Ovary (tissue), 10 donors: ENCODE results near the gene FADS2. TPM values are rescaled to one million over a fixed set of nuclear protein-coding genes. Genes with fewer than 3 reads are reported as not detected.

Experiments used
- DNase-seq, 5 donors: peaks; one replicate each; pipeline ENCODE4 v3.0.0-alpha.2; 2019 to 2020
- H3K27ac ChIP-seq, 2 donors: fragments of 200-600 bp; one replicate each; pipeline versions ENCODE4 v1.5.1 to v1.8.0; 2019 to 2022
- H3K27me3 ChIP-seq: fragments of 200-600 bp; one replicate; pipeline ENCODE4 v1.8.0; 2022
- H3K36me3 ChIP-seq: fragments of 200-600 bp; sonication (generic); one replicate; pipeline ENCODE4 v1.5.1; 2019
- H3K4me1 ChIP-seq: one replicate; pipeline ENCODE4 v1.8.1; 2013; ENCODE audit warnings: mild to moderate bottlenecking, moderate library complexity; ENCODE audit not compliant: insufficient read depth
- H3K4me3 ChIP-seq: fragments of 200-600 bp; sonication (generic); one replicate; pipeline ENCODE4 v1.5.1; 2017
- H3K9me3 ChIP-seq, 2 donors: fragments of 200-600 bp in 1 of 2; sonication (generic) in 1 of 2; one replicate each; pipeline versions ENCODE4 v1.5.1 to v1.8.1; 2013 to 2019; ENCODE audit warnings: mild to moderate bottlenecking in 1 of 2, moderate library complexity in 1 of 2
- CTCF ChIP-seq, 3 donors: fragments of 450-650 bp in 2 of 3; fragments of 200-600 bp in 1 of 3; IDR thresholded peaks; one replicate each; pipeline versions ENCODE4 v1.5.1 to v1.8.0; 2016 to 2022; ENCODE audit warnings: antibody characterized with exemption in 3 of 3, mild to moderate bottlenecking in 1 of 3
- EP300 ChIP-seq: sonication (generic); formaldehyde crosslinking; IDR thresholded peaks from one replicate; pipeline ENCODE4 v1.6.1; 2017; ENCODE audit warnings: antibody characterized with exemption
- POLR2A ChIP-seq: fragments of 450-650 bp; IDR thresholded peaks from one replicate; pipeline ENCODE4 v1.6.1; 2017; ENCODE audit warnings: antibody characterized with exemption, mild to moderate bottlenecking, moderate library complexity
- WGBS, 3 donors: extraction: QIAGEN DNeasy Blood & Tissue Kit in 1 of 3; methylation state at CpG; one replicate each; pipeline versions ENCODE4 v1.1.5 to v1.1.7; 2013 to 2017; 5-methylcytosine and 5-hydroxymethylcytosine counted together
- intact Hi-C, 4 donors: fragments of 100-400 bp; cut with DNase I; formaldehyde crosslinking; loops; one replicate each; pipeline versions ENCODE4 v1.11.0 to v1.15.1; 2022 to 2023
- long read RNA-seq, 3 donors: library from polyadenylated mRNA in 2 of 3; unstranded in 2 of 3; transcript quantifications; one replicate each; pipeline ENCODE4 v2.0.0 and lab custom pipeline, GENCODE V29; 2021 to 2026
- polyA plus RNA-seq, 2 donors: library from polyadenylated mRNA; stranded (reverse); fragments of 200-250 nt in 1 of 2; fragments of 350-450 nt in 1 of 2; fragmentation: Illumina TruSeq in 1 of 2; extraction: RNeasy Lipid Tissue Mini Kit (QIAGEN cat#74804) in 1 of 2; gene quantifications; one replicate each; pipeline ENCODE4 v1.2.3, GENCODE V29; 2013 to 2014
- total RNA-seq, 7 donors: library from RNA; depleted of rRNA in 2 of 7; stranded (reverse); fragments of >200 nt in 2 of 7; fragmentation: NEBNext Ultra II Directional in 3 of 7; extraction: Animal tissue kit (Norgen Biotek cat#: 25700) in 3 of 7; gene quantifications; one replicate each; pipeline versions ENCODE4 v1.1.0 to v1.2.4, GENCODE V29; 2016 to 2023
- donor health status: DM: no; HTN: no; CAD: no; lungs with moderate emphysema.
- donor health status: DM: no; HTN: no; CAD: no.
- donor health status: Bipolar disorder and iron deficiency.
- donor health status: DM: yes; HTN: yes; CAD: no.
- donor health status: DM: no; HTN: no; CAD: no.
- donor health status: DM: yes; HTN: yes; CAD: no.

Gene FADS2
- 100 to 1,000 TPM in 1 of 7 donors, 10 to 100 TPM in 4, 1 to 10 TPM in 2; 6.3 to 298 (median 26.2) TPM for total RNA-seq
- polyA plus RNA-seq, result 10 to 100 TPM; 20.6 to 96.9 TPM
- long read RNA-seq, donor 1, full-length matches to known transcripts, result 18 of 56 reads
- long read RNA-seq, donor 1, partial matches to known transcripts, result 17 of 56 reads
- long read RNA-seq, donor 1, other reads (novel, unspliced or antisense), result 21 of 56 reads
- long read RNA-seq, donor 2, transcript FADS2-202 (12 exons, 3,630 nt), result major isoform, 6 of 13 reads
- long read RNA-seq, donor 2, partial matches to known transcripts, result 0 of 13 reads
- long read RNA-seq, donor 2, other reads (novel, unspliced or antisense), result 0 of 13 reads
- long read RNA-seq, donor 3, transcript FADS2-201 (12 exons, 2,964 nt), result minor isoform, 8 of 50 reads
- long read RNA-seq, donor 3, transcript FADS2-202 (12 exons, 3,630 nt), result major isoform, 13 of 50 reads
- long read RNA-seq, donor 3, partial matches to known transcripts, result 4 of 50 reads
- long read RNA-seq, donor 3, other reads (novel, unspliced or antisense), result 24 of 50 reads

GRCh38 chr11:61827571-61828378, at the start of gene FADS2:
Gene FADS2 (plus strand): TSS chr11:61828300. CDS start chr11:61828391, 91 bp downstream.
- H3K27me3 ChIP-seq, result no peaks in the 10 kb centered on the region
- no peaks in the 10 kb centered on the region for H3K36me3 ChIP-seq
- intact Hi-C loops, result loop anchor here in 1 of 4 donors (2.0 kb wide), 1 partner anchor 63 kb away; the partner anchor contains the start of gene FADS3
- H3K4me1 ChIP-seq, result peaks cover 8% of the 10 kb centered on the region
- H3K27ac ChIP-seq, result peak within 1 kb of the TSS; percentile 59 to 71
- H3K4me3 ChIP-seq, result peak within 1 kb of the TSS; percentile 49
- DNase-seq, result peak; percentile 84 to 89 (median 86)
- 0 to 1% (median 0%) methylated on average over 44 to 83 of the region's 83 CpGs for WGBS, 3 donors
- TF ChIP-seq EP300 (no peak), CTCF (IDR thresholded peaks at IDR 0.05) (peak in 1 of 3 donors; percentile 14)
- H3K9me3 ChIP-seq, result no peaks in the 10 kb centered on the region

- Histone ChIP-seq H3K9me3 (no peaks in the 10 kb centered on the region), H3K4me1 (peaks cover 7% of the 10 kb centered on the region), H3K4me3 (no peak overlapping the region), H3K27me3 (no peaks in the 10 kb centered on the region), H3K36me3 (no peaks in the 10 kb centered on the region), H3K27ac (no peak overlapping the region)
- WGBS, 3 donors, result 86 to 92% (median 89%) methylated on average over 11 of the region's 11 CpGs
- intact Hi-C loops, result no loop called here
- TF ChIP-seq CTCF (IDR thresholded peaks at IDR 0.05) (no peak), POLR2A (no peak), EP300 (no peak)
- DNase-seq, result no peak
These were observed 49.7 kb upstream of the FADS2 start for GRCh38 chr11:61778357-61778886.

GRCh38 chr11:61778920-61779650, 49.0 kb upstream of the FADS2 start:
- whole genome bisulfite sequencing, 3 donors, result 85 to 88% (median 87%) methylated on average over 24 of the region's 24 CpGs
- no peak for TF ChIP-seq CTCF (IDR thresholded peaks at IDR 0.05)
- TF ChIP-seq EP300, result no peak
- TF ChIP-seq POLR2A, result no peak
- H3K4me3 ChIP-seq, result no peak overlapping the region
- H3K36me3 ChIP-seq, result no peaks in the 10 kb centered on the region
- H3K27ac ChIP-seq, result no peak overlapping the region
- no peaks in the 10 kb centered on the region for H3K27me3 ChIP-seq
- intact Hi-C loops, result no loop called here
- DNase-seq, result peak in 1 of 5 donors; percentile 14
- H3K4me1 ChIP-seq, result peaks cover 7% of the 10 kb centered on the region
- no peaks in the 10 kb centered on the region for H3K9me3 ChIP-seq
